GM21786 (cell line): ENCODE data around the gene PRDM5.
"Not testable (repeated sequence)": the region's sequence is repeated elsewhere in the genome, so short reads cannot be mapped to it uniquely, and the experiment has no call there.

Source experiments
- ATAC-seq: cut with Tn5 transposase; IDR thresholded peaks from one replicate; pipeline ENCODE4 v1.9.1; 2021; ENCODE audit not compliant: unreplicated experiment

PRDM5 gene

GRCh38 chr4:120761070-120761469 is 161.5 kb downstream of the PRDM5 start:
- no peak for ATAC-seq

GRCh38 chr4:120760047-120760446 is 162.5 kb downstream of the PRDM5 start:
- no peak for ATAC-seq

GRCh38 chr4:120755864-120756263 is 166.7 kb downstream of the PRDM5 start:
- ATAC-seq = no peak

- ATAC-seq = no peak
Observed at GRCh38 chr4:120754590-120754989, 167.9 kb downstream of the PRDM5 start.

- no peak for ATAC-seq
Observed at GRCh38 chr4:120753854-120754253, 168.7 kb downstream of the PRDM5 start.

- no peak for ATAC-seq
Observed at GRCh38 chr4:120750152-120750525, 172.4 kb downstream of the PRDM5 start.

- ATAC-seq = peak; percentile 97
Observed at GRCh38 chr4:120749445-120750151, 172.9 kb downstream of the PRDM5 start.

GRCh38 chr4:120741636-120742035 is 180.9 kb downstream of the PRDM5 start:
- not testable (repeated sequence) for ATAC-seq

- ATAC-seq = no peak
Observed at GRCh38 chr4:120736312-120736711, 186.2 kb downstream of the PRDM5 start.

GRCh38 chr4:120733968-120734367 is 188.6 kb downstream of the PRDM5 start:
- ATAC-seq = no peak

GRCh38 chr4:120733054-120733453 is 189.5 kb downstream of the PRDM5 start:
- no peak for ATAC-seq

GRCh38 chr4:120731561-120731960 is 191.0 kb downstream of the PRDM5 start:
- ATAC-seq = no peak

GRCh38 chr4:120730777-120731320 is 191.7 kb downstream of the PRDM5 start:
- no peak for ATAC-seq

GRCh38 chr4:120728892-120729675 is 193.4 kb downstream of the PRDM5 start:
- no peak for ATAC-seq

- no peak for ATAC-seq
Observed at GRCh38 chr4:120725639-120726580, 196.6 kb downstream of the PRDM5 start.

GRCh38 chr4:120724656-120725055 is 197.9 kb downstream of the PRDM5 start:
- no peak for ATAC-seq

- ATAC-seq = no peak
Observed at GRCh38 chr4:120723986-120724385, 198.5 kb downstream of the PRDM5 start.

- ATAC-seq = no peak
Observed at GRCh38 chr4:120723105-120723504, 199.4 kb downstream of the PRDM5 start.

GRCh38 chr4:120722655-120723054 is 199.9 kb downstream of the PRDM5 start:
- no peak for ATAC-seq

- ATAC-seq = no peak
Observed at GRCh38 chr4:120720354-120720934, 202.1 kb downstream of the PRDM5 start.
